IMR-90 (cell line): Measurements from ENCODE around the gene TUBA3E. TPM values are rescaled to one million over a fixed set of nuclear protein-coding genes. Genes with fewer than 3 reads are reported as not detected.
"Not testable (repeated sequence)": the region's sequence is repeated elsewhere in the genome, so short reads cannot be mapped to it uniquely, and the experiment has no call there.

Experiments used
- ATAC-seq: fragments of 200-7000 bp; cut with Tn5 transposase; 2 replicates; pipeline ENCODE4 v1.9.1; 2020; ENCODE audit warnings: low read depth, mild to moderate bottlenecking, moderate library complexity
- BruUV-seq: library from RNA; stranded (reverse); fragments of 400-500 nt; replicated peaks from 2 replicates; lab custom pipeline; 2021; lab: Mats Ljungman, UMichigan
- CTCF ChIA-PET: fragments of 300-600 bp; formaldehyde crosslinking; extraction: SDS; loops from one replicate; lab custom pipeline; 2021; ENCODE audit warnings: antibody characterized with exemption; lab: Yijun Ruan, JAX
- POLR2A ChIA-PET: fragments of 300-600 bp; sonication (Branson Sonifier 250); formaldehyde crosslinking; loops from one replicate; lab custom pipeline; 2022; ENCODE audit warnings: antibody characterized with exemption; ENCODE audit not compliant: unreplicated experiment; lab: Charles Lee
- DNase-seq: peaks from one replicate; pipeline ENCODE4 v3.0.0; 2013
- H2AFZ ChIP-seq: replicated peaks from 2 replicates; pipeline ENCODE3; 2013; ENCODE audit warnings: low read length, mild to moderate bottlenecking; ENCODE audit not compliant: poor library complexity
- H2AK5ac ChIP-seq: 2 replicates; pipeline ENCODE4 v1.6.1; 2013; ENCODE audit warnings: low read depth, low read length, inconsistent platforms
- H2AK9ac ChIP-seq: replicated peaks from 2 replicates; pipeline ENCODE3; 2013; ENCODE audit warnings: mild to moderate bottlenecking, low read depth, low read length, moderate library complexity; ENCODE audit not compliant: poor library complexity
- H2BK120ac ChIP-seq: 2 replicates; pipeline ENCODE4 v1.6.1; 2013; ENCODE audit warnings: low read depth, low read length, inconsistent platforms
- H2BK15ac ChIP-seq: 3 replicates; pipeline ENCODE4 v1.6.1; 2013; ENCODE audit warnings: low read depth, low read length, inconsistent platforms
- H2BK20ac ChIP-seq: 2 replicates; pipeline ENCODE4 v1.6.1; 2013; ENCODE audit warnings: low read depth, mild to moderate bottlenecking, inconsistent platforms, low read length, moderate library complexity
- H2BK5ac ChIP-seq: 2 replicates; pipeline ENCODE4 v1.6.1; 2013; ENCODE audit warnings: mild to moderate bottlenecking, low read depth, low read length, inconsistent platforms; ENCODE audit not compliant: poor library complexity, severe bottlenecking
- H3K14ac ChIP-seq: replicated peaks from 2 replicates; pipeline ENCODE4 v1.6.1; 2013; ENCODE audit warnings: low read depth, low read length, inconsistent platforms
- H3K18ac ChIP-seq: 2 replicates; pipeline ENCODE4 v1.6.1; 2013; ENCODE audit warnings: low read depth, low read length, control low read depth
- H3K23ac ChIP-seq: 2 replicates; pipeline ENCODE4 v1.6.1; 2013; ENCODE audit warnings: low read depth, low read length, inconsistent platforms
- H3K27ac ChIP-seq: 2 replicates; pipeline ENCODE4 v1.5.1; 2013; ENCODE audit warnings: mild to moderate bottlenecking, control low read depth, low read length; ENCODE audit not compliant: insufficient read depth
- H3K27me3 ChIP-seq: 2 replicates; pipeline ENCODE4 v1.6.1; 2013; ENCODE audit warnings: low read length; ENCODE audit not compliant: control insufficient read depth, insufficient read depth
- H3K36me3 ChIP-seq: 2 replicates; pipeline ENCODE4 v1.6.1; 2013; ENCODE audit warnings: low read length, mixed read lengths; ENCODE audit not compliant: control insufficient read depth, insufficient read depth
- H3K4ac ChIP-seq: 2 replicates; pipeline ENCODE4 v1.6.1; 2013; ENCODE audit warnings: low read depth, low read length, inconsistent platforms
- H3K4me1 ChIP-seq: 2 replicates; pipeline ENCODE4 v1.6.1; 2013; ENCODE audit warnings: low read length, mixed read lengths; ENCODE audit not compliant: control insufficient read depth, insufficient read depth
- H3K4me2 ChIP-seq: 2 replicates; pipeline ENCODE4 v1.6.1; 2013; ENCODE audit warnings: low read depth, mild to moderate bottlenecking, control low read depth, low read length, moderate library complexity
- H3K4me3 ChIP-seq: 2 replicates; pipeline ENCODE4 v1.5.1; 2013; ENCODE audit warnings: low read depth, mild to moderate bottlenecking, control low read depth, low read length, moderate library complexity; ENCODE audit not compliant: insufficient read depth
- H3K56ac ChIP-seq: 2 replicates; pipeline ENCODE4 v1.6.1; 2013; ENCODE audit warnings: low read length, inconsistent platforms; ENCODE audit not compliant: insufficient read depth; ENCODE audit errors: extremely low read depth
- H3K79me1 ChIP-seq, 2 experiments: 2 replicates each; pipeline ENCODE4 v1.6.1; 2013; ENCODE audit warnings: low read length in 2 of 2, inconsistent platforms in 1 of 2, low read depth in 1 of 2
- H3K9ac ChIP-seq: 2 replicates; pipeline ENCODE4 v1.6.1; 2013; ENCODE audit warnings: low read depth, low read length, control low read depth
- H3K9me1 ChIP-seq: 2 replicates; pipeline ENCODE4 v1.6.1; 2013; ENCODE audit warnings: low read length, inconsistent platforms; ENCODE audit not compliant: insufficient read depth
- H3K9me3 ChIP-seq: 2 replicates; pipeline ENCODE4 v1.6.1; 2013; ENCODE audit warnings: low read length; ENCODE audit not compliant: control insufficient read depth, insufficient read depth
- H4K20me1 ChIP-seq: 2 replicates; pipeline ENCODE4 v1.6.1; 2013; ENCODE audit warnings: low read length, inconsistent platforms; ENCODE audit not compliant: insufficient read depth
- H4K5ac ChIP-seq: 2 replicates; pipeline ENCODE4 v1.6.1; 2013; ENCODE audit warnings: mild to moderate bottlenecking, low read depth, low read length, control low read depth
- H4K8ac ChIP-seq, 2 experiments: 2 replicates each; pipeline ENCODE4 v1.6.1; 2013; ENCODE audit warnings: low read depth in 2 of 2, low read length in 2 of 2, control low read depth in 1 of 2, inconsistent platforms in 1 of 2
- H4K91ac ChIP-seq: 2 replicates; pipeline ENCODE4 v1.6.1; 2013; ENCODE audit warnings: low read depth, low read length, inconsistent platforms; ENCODE audit not compliant: insufficient read depth
- WGBS, 2 experiments: methylation state at CpG; one replicate each; pipeline versions ENCODE4 v1.1.5 to v1.1.7; 2013; ENCODE audit warnings: missing lambda C conversion rate in 2 of 2; ENCODE audit not compliant: insufficient read length in 1 of 2; ENCODE audit errors: extremely low coverage in 2 of 2; 5-methylcytosine and 5-hydroxymethylcytosine counted together
- dilution Hi-C: fragments of 300-500 bp; cut with HindIII; formaldehyde crosslinking; loops from one replicate; pipeline ENCODE4 v1.14.3; 2018; ENCODE audit warnings: low sequenced_read_pairs; ENCODE audit not compliant: unreplicated experiment
- in situ Hi-C: fragments of 300-500 bp; cut with MboI; formaldehyde crosslinking; loops from 3 replicates; pipeline ENCODE4 v1.14.3; 2019; ENCODE audit warnings: low sequenced_read_pairs, inconsistent platforms, mixed read lengths
- intact Hi-C: fragments of 100-400 bp; cut with micrococcal nuclease; formaldehyde crosslinking; loops from 2 replicates; pipeline ENCODE4 v1.10.0; 2022
- polyA plus RNA-seq, 3 experiments: library from polyadenylated mRNA; depleted of rRNA; stranded (reverse); fragments of >200 nt; gene quantifications; 2 replicates each; pipeline ENCODE4 v1.2.3, GENCODE V29; 2012; ENCODE audit warnings: low replicate concordance in 1 of 3
- total RNA-seq: library from RNA; depleted of rRNA; stranded (reverse); fragments of >200 nt; gene quantifications from 2 replicates; pipeline ENCODE4 v1.2.3, GENCODE V29; 2012

Gene TUBA3E
- total and polyA plus RNA-seq, 2 of the 4 experiments (the other 2 are of a cell fraction): not detected

GRCh38 chr2:130154423-130154770, 43.8 kb downstream of the TUBA3E start:
- H2BK15ac ChIP-seq, H3K14ac ChIP-seq, H3K4me3 ChIP-seq, H3K56ac ChIP-seq, H2BK5ac ChIP-seq, DNase-seq, H3K4ac ChIP-seq, H4K8ac ChIP-seq, H3K27ac ChIP-seq, H4K91ac ChIP-seq, H3K79me1 ChIP-seq, H2AK5ac ChIP-seq, H3K18ac ChIP-seq, H2BK120ac ChIP-seq, CTCF ChIA-PET, BruUV-seq, H3K27me3 ChIP-seq, H3K9me3 ChIP-seq, H3K9ac ChIP-seq, H3K23ac ChIP-seq, H2AK9ac ChIP-seq, H3K4me1 ChIP-seq, dilution Hi-C loops, H4K5ac ChIP-seq, POLR2A ChIA-PET, H4K20me1 ChIP-seq, H3K9me1 ChIP-seq, H2AFZ ChIP-seq, intact Hi-C loops, ATAC-seq, H2BK20ac ChIP-seq, H3K4me2 ChIP-seq: not testable (repeated sequence)
- 100% methylated on average over 1 of the region's 8 CpGs; no CpG with 5 or more reads in 1 of the 2 experiments for WGBS, 2 experiments
- peaks cover 29% of the 10 kb centered on the region; the same call in 1 of the 2 replicates for H3K36me3 ChIP-seq
- in situ Hi-C loops: loop anchor here (25.0 kb wide), 1 partner anchor 1358 kb away; no protein-coding TSS in a partner anchor

- peaks cover 28% of the 10 kb centered on the region; the same call in 1 of the 2 replicates for H3K36me3 ChIP-seq
- CTCF ChIA-PET, H3K9ac ChIP-seq, BruUV-seq, dilution Hi-C loops, H3K14ac ChIP-seq, H2AK5ac ChIP-seq, H3K27me3 ChIP-seq, DNase-seq, H2AK9ac ChIP-seq, H2BK120ac ChIP-seq, ATAC-seq, H4K20me1 ChIP-seq, H2BK5ac ChIP-seq, H3K4ac ChIP-seq, H3K27ac ChIP-seq, H3K4me3 ChIP-seq, H3K4me2 ChIP-seq, H4K91ac ChIP-seq, H3K79me1 ChIP-seq, intact Hi-C loops, H2AFZ ChIP-seq, H3K9me1 ChIP-seq, H3K4me1 ChIP-seq, H2BK15ac ChIP-seq, H3K9me3 ChIP-seq, H3K18ac ChIP-seq, H3K23ac ChIP-seq, H4K8ac ChIP-seq, H2BK20ac ChIP-seq, H4K5ac ChIP-seq, H3K56ac ChIP-seq: not testable (repeated sequence)
- no CpG with 5 or more reads among the region's 23 CpGs for WGBS, 2 experiments
- POLR2A ChIA-PET: interaction anchor here (0.5 kb wide), 1 partner anchor 15 kb away, joined by 4 read pairs; no protein-coding TSS in a partner anchor
- in situ Hi-C loops: loop anchor here (25.0 kb wide), 1 partner anchor 1358 kb away; no protein-coding TSS in a partner anchor
These were observed 44.4 kb downstream of the TUBA3E start for GRCh38 chr2:130153721-130154422.
